Sigmoid colon (tissue), 7 donors: ENCODE results near the gene TMTC1. TPM values are rescaled to one million over a fixed set of nuclear protein-coding genes. Genes with fewer than 3 reads are reported as not detected.

ENCODE experiments used
- DNase-seq: peaks from one replicate; pipeline ENCODE4 v3.0.0-alpha.2; 2019
- H3K27ac ChIP-seq, 4 donors: fragments of 200-600 bp; sonication (generic); one replicate each; pipeline ENCODE4 v1.5.1; 2016 to 2019; ENCODE audit warnings: mild to moderate bottlenecking in 1 of 4
- H3K27me3 ChIP-seq, 3 donors: fragments of 200-600 bp; sonication (generic); one replicate each; pipeline ENCODE4 v1.5.1; 2019; ENCODE audit warnings: mild to moderate bottlenecking in 1 of 3
- H3K36me3 ChIP-seq, 4 donors: fragments of 200-600 bp; sonication (generic); one replicate each; pipeline ENCODE4 v1.5.1; 2016 to 2019
- H3K4me1 ChIP-seq, 4 donors: fragments of 200-600 bp; sonication (generic); one replicate each; pipeline ENCODE4 v1.5.1; 2017 to 2019
- H3K4me3 ChIP-seq, 4 donors: fragments of 200-600 bp; sonication (generic); one replicate each; pipeline ENCODE4 v1.5.1; 2017 to 2019; ENCODE audit warnings: mild to moderate bottlenecking in 2 of 4, moderate library complexity in 1 of 4
- H3K9me3 ChIP-seq, 4 donors: fragments of 200-600 bp in 3 of 4; sonication (generic) in 3 of 4; one replicate each; pipeline versions ENCODE4 v1.5.1 to v1.6.1; 2013 to 2019
- CTCF ChIP-seq, 4 experiments: fragments of 450-650 bp in 3 of 4; fragments of 200-600 bp in 1 of 4; IDR thresholded peaks; one replicate each; pipeline ENCODE4 v1.5.1; 2016 to 2019; ENCODE audit warnings: antibody characterized with exemption in 4 of 4, mild to moderate bottlenecking in 3 of 4, moderate library complexity in 2 of 4
- EP300 ChIP-seq, 4 donors: sonication (generic); formaldehyde crosslinking; IDR thresholded peaks; one replicate each; pipeline ENCODE4 v1.6.1; 2017; ENCODE audit warnings: antibody characterized with exemption in 4 of 4
- POLR2A ChIP-seq, 2 donors: fragments of 450-650 bp; IDR thresholded peaks; one replicate each; pipeline ENCODE4 v1.6.1; 2016; ENCODE audit warnings: antibody characterized with exemption in 2 of 2, mild to moderate bottlenecking in 2 of 2, moderate library complexity in 2 of 2
- POLR2AphosphoS5 ChIP-seq, 4 donors: sonication (generic); formaldehyde crosslinking; IDR thresholded peaks; one replicate each; pipeline ENCODE4 v1.6.1; 2017; ENCODE audit warnings: antibody characterized with exemption in 4 of 4
- WGBS, 2 donors: extraction: QIAGEN DNeasy Blood & Tissue Kit; methylation state at CpG; one replicate each; pipeline ENCODE4 v1.1.7; 2013; 5-methylcytosine and 5-hydroxymethylcytosine counted together
- intact Hi-C: fragments of 100-400 bp; cut with DNase I; formaldehyde crosslinking; loops from one replicate; pipeline ENCODE4 v1.15.1; 2023
- polyA plus RNA-seq, 3 donors: library from polyadenylated mRNA; stranded (reverse); fragments of 200-250 nt; gene quantifications; one replicate each; pipeline ENCODE4 v1.2.3, GENCODE V29; 2013
- total RNA-seq, 4 donors: library from RNA; depleted of rRNA; stranded (reverse); fragments of >200 nt; gene quantifications; one replicate each; pipeline ENCODE4 v1.1.0, GENCODE V29; 2016
- donor health status: healthy with polysubstance abuse.
- donor health status: Bipolar disorder and iron deficiency.
- donor health status: healthy.

TMTC1 gene
- total and polyA plus RNA-seq, 7 donors: 0.46 to 77.5 (median 61.5) TPM

- intact Hi-C loops: no loop called here
- no peak for DNase-seq
- no peak overlapping the region for H3K4me3 ChIP-seq
Measured at GRCh38 chr12:29530436-29530835, 253.3 kb downstream of the TMTC1 start.

GRCh38 chr12:29528161-29528560 is 255.6 kb downstream of the TMTC1 start:
- WGBS, 2 donors: 81 to 86% methylated on average over 4 of the region's 4 CpGs
- no peaks in the 10 kb centered on the region for H3K36me3 ChIP-seq
- no peak overlapping the region for H3K4me3 ChIP-seq
- H3K27ac ChIP-seq: no peak overlapping the region
- peaks cover 0 to 8% (median 0%) of the 10 kb centered on the region in 4 donors for H3K4me1 ChIP-seq
- no peaks in the 10 kb centered on the region for H3K27me3 ChIP-seq
- TF ChIP-seq POLR2AphosphoS5 (IDR thresholded peaks at IDR 0.05): no peak
- TF ChIP-seq EP300 (IDR thresholded peaks at IDR 0.05): no peak
- TF ChIP-seq CTCF (IDR thresholded peaks at IDR 0.05): no peak
- no peak for TF ChIP-seq POLR2A (IDR thresholded peaks at IDR 0.05)
- no peaks in the 10 kb centered on the region for H3K9me3 ChIP-seq
- no peak for DNase-seq
- intact Hi-C loops: no loop called here

More at GRCh38 chr12:29530436-29530835, 253.3 kb downstream of the TMTC1 start:
- WGBS, 2 donors: 74 to 87% methylated on average over 4 of the region's 4 CpGs
- Histone ChIP-seq H3K27ac (no peak overlapping the region), H3K27me3 (no peaks in the 10 kb centered on the region), H3K36me3 (no peaks in the 10 kb centered on the region), H3K4me1 (peaks cover 0 to 8% (median 0%) of the 10 kb centered on the region in 4 donors), H3K9me3 (no peaks in the 10 kb centered on the region)
- no peak for TF ChIP-seq POLR2A (IDR thresholded peaks at IDR 0.05)
- no peak for TF ChIP-seq EP300 (IDR thresholded peaks at IDR 0.05)
- TF ChIP-seq CTCF (IDR thresholded peaks at IDR 0.05): no peak
- no peak for TF ChIP-seq POLR2AphosphoS5 (IDR thresholded peaks at IDR 0.05)

- H3K9me3 ChIP-seq: no peaks in the 10 kb centered on the region
- H3K4me1 ChIP-seq: no peaks in the 10 kb centered on the region
- TF ChIP-seq CTCF (IDR thresholded peaks at IDR 0.05) (no peak), EP300 (IDR thresholded peaks at IDR 0.05) (no peak), POLR2A (IDR thresholded peaks at IDR 0.05) (no peak), POLR2AphosphoS5 (IDR thresholded peaks at IDR 0.05) (no peak)
- H3K4me3 ChIP-seq: no peak overlapping the region
- 57 to 87% methylated on average over 2 of the region's 2 CpGs for WGBS, 2 donors
- no peak overlapping the region for H3K27ac ChIP-seq
- peaks cover 0 to 13% (median 7%) of the 10 kb centered on the region in 4 donors for H3K36me3 ChIP-seq
- intact Hi-C loops: no loop called here
- no peaks in the 10 kb centered on the region for H3K27me3 ChIP-seq
- DNase-seq: no peak
Measured at GRCh38 chr12:29521951-29522350, 261.8 kb downstream of the TMTC1 start.

- no peak for TF ChIP-seq EP300 (IDR thresholded peaks at IDR 0.05)
- TF ChIP-seq CTCF (IDR thresholded peaks at IDR 0.05): peak; percentile 24 to 56 (median 35)
- intact Hi-C loops: no loop called here
- no peak for DNase-seq
Measured at GRCh38 chr12:29519585-29520182, 264.1 kb downstream of the TMTC1 start.

GRCh38 chr12:29518407-29518806 is 265.3 kb downstream of the TMTC1 start:
- 68 to 75% methylated on average over 2 of the region's 2 CpGs for WGBS, 2 donors
- H3K36me3 ChIP-seq: peaks cover 0 to 44% (median 11%) of the 10 kb centered on the region in 4 donors
- TF ChIP-seq EP300 (IDR thresholded peaks at IDR 0.05) (no peak), CTCF (IDR thresholded peaks at IDR 0.05) (no peak), POLR2AphosphoS5 (IDR thresholded peaks at IDR 0.05) (no peak), POLR2A (IDR thresholded peaks at IDR 0.05) (no peak)
- H3K4me3 ChIP-seq: no peak overlapping the region
- intact Hi-C loops: no loop called here
- H3K4me1 ChIP-seq: no peaks in the 10 kb centered on the region
- H3K27ac ChIP-seq: no peak overlapping the region
- H3K27me3 ChIP-seq: no peaks in the 10 kb centered on the region
- no peak for DNase-seq
- H3K9me3 ChIP-seq: no peaks in the 10 kb centered on the region

More at GRCh38 chr12:29519585-29520182, 264.1 kb downstream of the TMTC1 start:
- H3K36me3 ChIP-seq: peaks cover 0 to 32% (median 8%) of the 10 kb centered on the region in 4 donors
- no peaks in the 10 kb centered on the region for H3K4me1 ChIP-seq
- no peaks in the 10 kb centered on the region for H3K27me3 ChIP-seq
- no peak overlapping the region for H3K27ac ChIP-seq
- H3K9me3 ChIP-seq: no peaks in the 10 kb centered on the region
- no peak overlapping the region for H3K4me3 ChIP-seq
